Endothelial cell of hepatic sinusoid (primary cell): ENCODE measurements around the gene AGBL2.
"Not testable (repeated sequence)": the region's sequence is repeated elsewhere in the genome, so short reads cannot be mapped to it uniquely, and the experiment has no call there.

ENCODE experiments used
- in situ Hi-C: cut with HindIII; loops from 2 replicates; pipeline ENCODE4 v1.10.0; 2017; ENCODE audit warnings: low sequenced_read_pairs

The AGBL2 gene

DNA sequence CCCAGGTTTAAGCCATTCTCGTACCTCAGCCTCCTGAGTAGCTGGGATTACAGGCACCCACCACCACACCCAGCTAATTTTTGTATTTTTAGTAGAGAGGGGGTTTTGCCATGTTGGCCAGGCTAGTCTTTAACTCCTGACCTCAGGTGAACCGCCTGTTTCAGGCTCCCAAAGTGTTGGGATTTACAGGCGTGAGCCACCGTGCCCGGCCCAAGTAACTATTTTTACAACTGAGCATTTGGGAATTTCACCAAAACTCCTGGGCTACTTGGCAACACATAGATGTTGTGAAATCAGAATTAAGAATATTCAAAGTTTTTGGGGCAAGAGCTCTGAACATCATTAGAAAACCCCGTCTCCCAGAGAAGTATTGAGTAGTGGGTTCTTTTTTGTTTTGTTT, 74.7 kb downstream of the AGBL2 start:
- in situ Hi-C loops = not testable (repeated sequence)

GRCh38 chr11:47636331-47636730, 78.8 kb downstream of the AGBL2 start:
- in situ Hi-C loops = not testable (repeated sequence)

DNA sequence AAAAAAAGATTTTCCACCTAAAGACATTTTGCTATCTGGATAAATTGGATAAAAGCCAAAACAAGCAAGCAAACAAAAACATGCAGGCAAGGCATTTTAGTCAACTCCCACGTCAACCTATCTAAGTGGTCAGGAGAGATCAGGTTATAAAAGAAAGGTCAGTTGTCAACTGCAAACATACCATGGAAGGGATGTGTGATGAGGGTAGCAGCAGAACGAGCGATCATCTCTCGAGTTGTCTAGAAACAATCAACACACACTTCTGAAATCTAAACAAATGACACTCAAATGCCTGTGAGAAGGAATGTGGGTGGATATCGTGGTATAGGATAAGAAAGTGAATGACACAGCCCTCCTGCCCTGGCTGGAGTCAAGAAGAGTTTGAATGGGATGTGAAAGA, 83.7 kb downstream of the AGBL2 start:
- in situ Hi-C loops = no loop called here

DNA sequence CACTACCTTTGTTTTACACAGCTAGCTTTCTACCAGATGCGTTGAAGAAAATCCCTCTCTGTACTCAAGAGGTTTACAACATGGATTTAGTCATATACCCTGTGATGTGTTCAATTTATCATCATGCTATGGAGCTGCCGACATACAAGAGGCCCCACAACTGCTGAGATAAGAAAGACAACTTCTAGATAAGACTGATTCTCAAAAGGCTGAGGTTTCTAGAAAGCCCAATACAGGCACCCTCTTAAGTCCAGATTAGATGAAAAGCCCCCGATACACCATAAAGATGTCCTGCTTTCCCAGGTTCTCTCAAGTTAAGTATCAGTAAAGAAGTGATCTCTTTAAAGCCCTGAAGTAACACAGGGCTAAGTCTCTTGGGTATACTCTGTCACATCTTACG, 87.1 kb downstream of the AGBL2 start:
- in situ Hi-C loops = loop anchor here (10.0 kb wide), 1 partner anchor 53 kb away; the partner anchor contains the start of genes KBTBD4 and NDUFS3

GRCh38 chr11:47626234-47626633, 88.9 kb downstream of the AGBL2 start:
- in situ Hi-C loops = loop anchor here (10.0 kb wide), 1 partner anchor 51 kb away; the partner anchor contains the start of genes KBTBD4 and NDUFS3

DNA sequence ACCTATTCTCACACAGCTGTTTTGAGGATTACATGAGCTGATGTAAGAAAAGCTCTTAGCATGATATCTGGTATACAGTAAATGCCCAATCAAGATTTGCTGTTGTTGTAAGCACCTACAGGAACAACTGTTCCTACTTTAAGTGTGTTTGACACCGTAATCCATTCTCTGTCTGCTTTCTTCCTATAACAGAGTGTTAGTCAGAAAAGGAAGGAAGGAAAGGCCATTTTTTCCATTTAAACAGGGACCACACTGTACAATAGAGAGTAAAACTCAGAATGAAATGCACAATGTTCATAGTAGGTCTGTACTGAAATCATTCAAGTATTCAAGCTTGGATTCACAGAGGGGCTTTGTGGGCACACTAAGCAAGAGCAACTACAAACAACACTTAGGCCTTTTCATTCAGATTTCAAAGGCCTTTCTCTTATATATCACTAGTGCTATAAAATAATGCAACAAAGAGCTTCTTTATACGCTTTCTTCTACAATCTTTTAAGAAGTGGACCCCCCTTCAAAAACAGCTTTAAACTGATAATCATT, 94.3 kb downstream of the AGBL2 start:
- in situ Hi-C loops = loop anchor here (10.0 kb wide), 1 partner anchor 46 kb away; the partner anchor contains the start of genes KBTBD4 and NDUFS3

- in situ Hi-C loops = no loop called here
These were observed 97.8 kb downstream of the AGBL2 start for GRCh38 chr11:47617417-47617809.

- in situ Hi-C loops = no loop called here
These were observed 98.3 kb downstream of the AGBL2 start for GRCh38 chr11:47616726-47617416.

GRCh38 chr11:47615249-47615648, 99.9 kb downstream of the AGBL2 start:
- in situ Hi-C loops = no loop called here

GRCh38 chr11:47611348-47611794, 103.8 kb downstream of the AGBL2 start:
- in situ Hi-C loops = no loop called here

DNA sequence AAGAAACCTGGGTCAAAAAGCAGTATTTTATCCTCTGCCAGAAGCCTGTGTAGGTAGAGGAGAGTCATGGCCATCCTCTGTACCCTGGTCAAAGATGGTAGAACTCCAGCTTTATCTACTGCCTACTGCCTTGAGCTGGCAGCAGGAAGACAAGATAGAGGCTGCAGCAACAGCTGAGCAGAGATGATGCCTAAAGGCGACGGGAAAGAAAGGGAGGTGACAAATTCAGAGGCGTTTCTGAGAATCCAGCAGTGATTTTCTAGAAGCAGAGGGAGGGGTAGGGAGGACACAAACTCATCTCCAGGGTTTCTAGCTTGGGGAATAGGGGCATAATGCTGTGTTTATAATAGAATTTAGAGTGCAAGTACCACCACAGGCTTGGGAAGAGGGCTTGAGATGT, 105.5 kb downstream of the AGBL2 start:
- in situ Hi-C loops = no loop called here
